Measurements from ENCODE around the gene TRIM43B. TPM values are rescaled to one million over a fixed set of nuclear protein-coding genes. Genes with fewer than 3 reads are reported as not detected.
"Not testable (repeated sequence)": the region's sequence is repeated elsewhere in the genome, so short reads cannot be mapped to it uniquely, and the experiment has no call there.

TRIM43B gene
- total RNA-seq, 1 donor from 2014 or later, result not detected

DNA sequence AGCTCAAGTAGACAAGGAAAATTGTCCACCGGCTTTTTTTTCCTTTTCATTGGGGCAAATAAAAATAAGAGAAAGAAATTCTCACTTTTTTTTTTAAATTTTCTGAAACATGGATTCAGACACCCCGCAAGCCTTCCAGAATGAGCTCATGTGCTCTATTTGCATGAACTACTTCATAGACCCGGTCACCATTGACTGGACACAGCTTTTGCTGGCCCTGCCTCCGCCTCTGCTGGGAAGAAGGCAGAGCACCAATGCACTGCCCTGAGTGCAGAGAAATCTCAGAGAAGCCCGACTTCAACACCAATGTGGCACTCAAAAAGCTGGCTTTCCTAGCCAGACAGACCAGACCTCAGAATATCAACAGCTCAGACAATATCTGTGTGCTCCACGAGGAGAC, 30.2 kb upstream of the TRIM43B start:
- H3K4me3 ChIP-seq, result no peak overlapping the region
- Mint-ChIP-seq H3K4me1 (peaks cover 5% of the 10 kb centered on the region), H3K27me3 (ENCODE audit: insufficient read depth, low read depth) (no peaks in the 10 kb centered on the region), H3K36me3 (no peaks in the 10 kb centered on the region), H3K27ac (no peak overlapping the region), H3K4me3 (no peak overlapping the region), H3K9me3 (no peaks in the 10 kb centered on the region)
- no peaks in the 10 kb centered on the region for H3K79me2 ChIP-seq (ENCODE audit: low read depth)
- DNase-seq (ENCODE audit: low spot score), result no peak
- H3K27me3 ChIP-seq, result no peaks in the 10 kb centered on the region
- H4K20me1 ChIP-seq (ENCODE audit: low read depth), result no peaks in the 10 kb centered on the region
- no peaks in the 10 kb centered on the region for H3K4me1 ChIP-seq
- TF ChIP-seq EZH2phosphoT487 (IDR thresholded peaks at IDR 0.05) (no peak), EZH2 (IDR thresholded peaks at IDR 0.05) (no peak), CTCF (IDR thresholded peaks at IDR 0.05) (no peak)
- H3K9me3 ChIP-seq (ENCODE audit: low read depth), result peaks cover 22% of the 10 kb centered on the region
- H3K9ac ChIP-seq, result no peak overlapping the region
- H3K4me2 ChIP-seq, result no peak overlapping the region
- no peak overlapping the region for H2AFZ ChIP-seq (replicated peaks)
- H3K36me3 ChIP-seq, result no peaks in the 10 kb centered on the region
- H3F3A ChIP-seq (ENCODE audit: low read depth), result no peaks in the 10 kb centered on the region
- no peak overlapping the region for H3K27ac ChIP-seq

GRCh38 chr2:95514226-95514625, 29.7 kb upstream of the TRIM43B start:
- H3K4me1 Mint-ChIP-seq; H2AFZ ChIP-seq (replicated peaks); H3K27ac ChIP-seq; H3K9me3 Mint-ChIP-seq; H3K9ac ChIP-seq; H3K27me3 Mint-ChIP-seq (ENCODE audit: insufficient read depth, low read depth); H3K4me1 ChIP-seq; H3K27me3 ChIP-seq; DNase-seq (ENCODE audit: low spot score); H3F3A ChIP-seq (ENCODE audit: low read depth); H3K4me3 Mint-ChIP-seq; H3K4me2 ChIP-seq; H3K27ac Mint-ChIP-seq; H3K4me3 ChIP-seq; H3K36me3 Mint-ChIP-seq; H3K79me2 ChIP-seq (ENCODE audit: low read depth); H4K20me1 ChIP-seq (ENCODE audit: low read depth); H3K36me3 ChIP-seq: not testable (repeated sequence)
- peaks cover 26% of the 10 kb centered on the region for H3K9me3 ChIP-seq (ENCODE audit: low read depth)

DNA sequence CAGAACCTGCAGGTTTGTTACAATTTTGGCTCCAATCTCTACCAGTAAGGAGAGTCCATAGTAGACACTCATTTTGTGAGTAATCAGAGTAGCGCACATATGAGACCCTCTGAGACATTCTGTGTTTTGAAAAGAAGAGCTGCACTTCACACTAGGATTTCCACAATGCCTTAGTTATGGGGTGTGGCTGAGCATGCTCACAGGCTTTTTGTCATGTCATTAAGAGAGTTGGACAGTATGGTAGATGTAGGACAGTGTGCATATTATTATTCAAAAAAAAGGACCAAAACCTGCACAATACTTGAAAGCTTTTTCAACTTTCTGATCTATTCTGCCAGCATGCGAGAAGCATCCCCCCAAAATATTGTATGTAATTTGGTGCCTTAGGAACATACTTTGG, 24.9 kb upstream of the TRIM43B start:
- H4K20me1 ChIP-seq (ENCODE audit: low read depth), result no peaks in the 10 kb centered on the region
- H3K79me2 ChIP-seq (ENCODE audit: low read depth), result no peaks in the 10 kb centered on the region
- Mint-ChIP-seq H3K27me3 (ENCODE audit: insufficient read depth, low read depth) (no peaks in the 10 kb centered on the region), H3K27ac (no peak overlapping the region), H3K4me3 (no peak overlapping the region), H3K9me3 (no peaks in the 10 kb centered on the region), H3K36me3 (no peaks in the 10 kb centered on the region), H3K4me1 (no peaks in the 10 kb centered on the region)
- no peak overlapping the region for H3K27ac ChIP-seq
- no peaks in the 10 kb centered on the region for H3K4me1 ChIP-seq
- no peaks in the 10 kb centered on the region for H3F3A ChIP-seq (ENCODE audit: low read depth)
- no peaks in the 10 kb centered on the region for H3K36me3 ChIP-seq
- no peak overlapping the region for H3K4me2 ChIP-seq
- DNase-seq (ENCODE audit: low spot score), result no peak
- H3K9me3 ChIP-seq (ENCODE audit: low read depth), result peaks cover 28% of the 10 kb centered on the region
- TF ChIP-seq EZH2 (IDR thresholded peaks at IDR 0.05) (no peak), EZH2phosphoT487 (IDR thresholded peaks at IDR 0.05) (no peak), CTCF (IDR thresholded peaks at IDR 0.05) (no peak)
- H2AFZ ChIP-seq (replicated peaks), result no peak overlapping the region
- H3K4me3 ChIP-seq, result no peak overlapping the region
- H3K9ac ChIP-seq, result no peak overlapping the region
- no peaks in the 10 kb centered on the region for H3K27me3 ChIP-seq

DNA sequence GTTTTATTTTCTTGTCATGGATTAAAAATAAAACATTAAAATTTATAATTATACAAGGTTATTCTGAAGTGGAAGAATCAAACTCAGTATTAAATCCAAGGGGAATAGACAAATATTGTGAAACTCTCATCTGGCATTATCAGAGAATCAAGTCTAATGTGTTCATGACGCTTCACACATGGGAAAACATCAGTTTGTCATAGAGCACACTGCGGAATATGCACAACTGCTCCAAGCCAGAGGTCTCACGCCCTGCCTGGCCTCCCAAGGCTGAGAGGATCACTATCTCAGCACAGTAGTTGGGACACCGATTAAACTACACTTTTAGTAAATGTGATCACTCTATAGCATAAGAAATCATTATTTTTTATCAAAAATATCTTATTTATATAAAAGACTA, 20.7 kb upstream of the TRIM43B start:
- H3K36me3 ChIP-seq, result no peaks in the 10 kb centered on the region
- Mint-ChIP-seq H3K9me3 (no peaks in the 10 kb centered on the region), H3K36me3 (no peaks in the 10 kb centered on the region), H3K27me3 (ENCODE audit: insufficient read depth, low read depth) (no peaks in the 10 kb centered on the region), H3K4me3 (no peak overlapping the region), H3K4me1 (no peaks in the 10 kb centered on the region), H3K27ac (no peak overlapping the region)
- H3K9me3 ChIP-seq (ENCODE audit: low read depth), result peaks cover 28% of the 10 kb centered on the region
- H3K4me2 ChIP-seq, result no peak overlapping the region
- H2AFZ ChIP-seq (replicated peaks), result no peak overlapping the region
- no peak overlapping the region for H3K4me3 ChIP-seq
- H3K9ac ChIP-seq, result no peak overlapping the region
- DNase-seq (ENCODE audit: low spot score), result no peak
- no peak for TF ChIP-seq CTCF (IDR thresholded peaks at IDR 0.05)
- TF ChIP-seq EZH2 (IDR thresholded peaks at IDR 0.05), result no peak
- TF ChIP-seq EZH2phosphoT487 (IDR thresholded peaks at IDR 0.05), result no peak
- H4K20me1 ChIP-seq (ENCODE audit: low read depth), result no peaks in the 10 kb centered on the region
- no peaks in the 10 kb centered on the region for H3K79me2 ChIP-seq (ENCODE audit: low read depth)
- H3K27ac ChIP-seq, result no peak overlapping the region
- no peaks in the 10 kb centered on the region for H3K4me1 ChIP-seq
- H3F3A ChIP-seq (ENCODE audit: low read depth), result no peaks in the 10 kb centered on the region
- no peaks in the 10 kb centered on the region for H3K27me3 ChIP-seq
